Activated CD4-positive, alpha-beta T cell treated with anti-CD3 and anti-CD28 coated beads, Interleukin-2, amount 50 U/mL, for 48 hours (primary cell): ENCODE results near the gene TMUB1.
A peak's percentile ranks its signal among the peaks of the same experiment; 100 is the strongest.

Experiments
- DNase-seq, 2 experiments: peaks; one replicate each; pipeline ENCODE4 v3.0.0-alpha.2; 2020

TMUB1 gene

GRCh38 chr7:151120896-151121295 is 37.6 kb upstream of the TMUB1 start:
- DNase-seq: no peak

- no peak for DNase-seq
Measured at GRCh38 chr7:151119902-151120301, 36.6 kb upstream of the TMUB1 start.

- DNase-seq: no peak
Measured at GRCh38 chr7:151119055-151119415, 35.7 kb upstream of the TMUB1 start.

GRCh38 chr7:151118108-151119054 is 35.1 kb upstream of the TMUB1 start:
- no peak for DNase-seq

- DNase-seq: no peak
Measured at GRCh38 chr7:151117565-151117964, 34.3 kb upstream of the TMUB1 start.

- no peak for DNase-seq
Measured at GRCh38 chr7:151116603-151117440, 33.5 kb upstream of the TMUB1 start.

GRCh38 chr7:151115836-151116418 is 32.6 kb upstream of the TMUB1 start:
- peak in 1 of 2 experiments; percentile 19 for DNase-seq

GRCh38 chr7:151115121-151115835 is 32.0 kb upstream of the TMUB1 start:
- DNase-seq: peak; percentile 31 to 46

- no peak for DNase-seq
Measured at GRCh38 chr7:151114151-151115090, 31.1 kb upstream of the TMUB1 start.

- DNase-seq: no peak
Measured at GRCh38 chr7:151113344-151114150, 30.3 kb upstream of the TMUB1 start.

GRCh38 chr7:151110941-151111645 is 27.8 kb upstream of the TMUB1 start:
- DNase-seq: peak; percentile 80 to 82

- DNase-seq: no peak
Measured at GRCh38 chr7:151110236-151110940, 27.1 kb upstream of the TMUB1 start.

- DNase-seq: no peak
Measured at GRCh38 chr7:151109094-151110048, 26.1 kb upstream of the TMUB1 start.

- DNase-seq: no peak
Measured at GRCh38 chr7:151107882-151108281, 24.6 kb upstream of the TMUB1 start.

- no peak for DNase-seq
Measured at GRCh38 chr7:151104411-151105235, 21.3 kb upstream of the TMUB1 start.

- no peak for DNase-seq
Measured at GRCh38 chr7:151103973-151104372, 20.7 kb upstream of the TMUB1 start.

- DNase-seq: no peak
Measured at GRCh38 chr7:151102991-151103390, 19.7 kb upstream of the TMUB1 start.
